Epithelial cell of proximal tubule (primary cell): ENCODE results near the gene HIVEP1. TPM values are rescaled to one million over a fixed set of nuclear protein-coding genes. Genes with fewer than 3 reads are reported as not detected.
"Not testable (repeated sequence)": the region's sequence is repeated elsewhere in the genome, so short reads cannot be mapped to it uniquely, and the experiment has no call there.

Experiments
- DNase-seq: peaks from one replicate; pipeline ENCODE4 v3.0.0-alpha.2; 2011; ENCODE audit warnings: low read depth
- H3K4me3 ChIP-seq: 2 replicates; pipeline ENCODE4 v1.5.1; 2011; ENCODE audit warnings: low read depth, mild to moderate bottlenecking, low read length
- CTCF ChIP-seq: conservative IDR thresholded peaks from 2 replicates; pipeline ENCODE4 v1.5.1; 2012; ENCODE audit warnings: low read depth, mild to moderate bottlenecking, low read length
- total RNA-seq: library from RNA; depleted of rRNA; stranded (reverse); fragments of >200 nt; gene quantifications from 2 replicates; pipeline ENCODE4 v1.2.3, GENCODE V29; 2015

The HIVEP1 gene
- total RNA-seq, 1 donor from 2014 or later = 14.2 TPM

- no peak overlapping the region for H3K4me3 ChIP-seq
- peak; percentile 98 for TF ChIP-seq CTCF
- no peak for DNase-seq
Measured at GRCh38 chr6:12150812-12151432, 138.8 kb downstream of the HIVEP1 start.

GRCh38 chr6:12151433-12151820, 139.3 kb downstream of the HIVEP1 start:
- DNase-seq = no peak
- TF ChIP-seq CTCF = no peak
- H3K4me3 ChIP-seq = no peak overlapping the region

GRCh38 chr6:12152023-12152970, 140.2 kb downstream of the HIVEP1 start:
- no peak overlapping the region for H3K4me3 ChIP-seq
- TF ChIP-seq CTCF = no peak
- DNase-seq = no peak

GRCh38 chr6:12155769-12156168, 143.7 kb downstream of the HIVEP1 start:
- DNase-seq, H3K4me3 ChIP-seq: not testable (repeated sequence)

GRCh38 chr6:12158686-12159415, 146.7 kb downstream of the HIVEP1 start:
- no peak for DNase-seq
- peak; percentile 19 for TF ChIP-seq CTCF
- no peak overlapping the region for H3K4me3 ChIP-seq

- DNase-seq = no peak
- TF ChIP-seq CTCF = no peak
- no peak overlapping the region for H3K4me3 ChIP-seq
Measured at GRCh38 chr6:12160326-12160725, 148.2 kb downstream of the HIVEP1 start.

- peak; percentile 23 for DNase-seq
- H3K4me3 ChIP-seq = no peak overlapping the region
- no peak for TF ChIP-seq CTCF
Measured at GRCh38 chr6:12162213-12162612, 150.1 kb downstream of the HIVEP1 start.
